Measurements from ENCODE around the gene MRPL9. TPM values are rescaled to one million over a fixed set of nuclear protein-coding genes. Genes with fewer than 3 reads are reported as not detected.
"Not testable (repeated sequence)": the region's sequence is repeated elsewhere in the genome, so short reads cannot be mapped to it uniquely, and the experiment has no call there.

Gene MRPL9
- total RNA-seq, 4 donors from 2014 or later: 38.8 to 53.4 (median 46.8) TPM

GRCh38 chr1:151756291-151756690 lies 7.0 kb downstream of the MRPL9 start:
- no peak for ATAC-seq (ENCODE audit: low FRiP score)
- no peak for DNase-seq (ENCODE audit: low spot score)
- no peak for TF ChIP-seq CTCF (IDR thresholded peaks at IDR 0.05)

DNA sequence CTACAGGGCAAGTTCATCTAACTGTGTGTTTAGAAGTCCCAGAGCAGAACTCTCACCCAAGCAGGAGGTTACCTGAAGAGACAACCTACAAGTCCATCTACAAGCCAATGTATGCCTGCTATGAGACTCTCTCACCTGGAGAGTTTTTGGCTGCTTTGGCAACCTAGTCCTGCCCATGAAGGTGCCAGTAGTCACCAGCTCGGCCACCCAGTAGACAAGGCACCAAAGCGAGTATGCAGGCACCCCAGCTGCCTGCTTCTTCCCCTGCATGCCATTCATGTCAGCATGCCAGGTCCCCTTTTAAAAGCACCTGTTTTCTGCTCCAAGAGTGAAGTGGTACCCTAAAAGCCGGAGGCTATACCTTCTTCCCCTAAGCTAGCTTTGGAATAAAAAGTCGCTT lies 21.8 kb downstream of the MRPL9 start:
- ATAC-seq (ENCODE audit: low FRiP score): no peak
- no peak for TF ChIP-seq CTCF (IDR thresholded peaks at IDR 0.05)
- DNase-seq (ENCODE audit: low spot score): no peak

- no peak for TF ChIP-seq CTCF (IDR thresholded peaks at IDR 0.05)
- DNase-seq (ENCODE audit: low spot score) (no peak), ATAC-seq (ENCODE audit: low FRiP score) (peak; percentile 69)
These were observed 23.5 kb downstream of the MRPL9 start for GRCh38 chr1:151739590-151740355.

DNA sequence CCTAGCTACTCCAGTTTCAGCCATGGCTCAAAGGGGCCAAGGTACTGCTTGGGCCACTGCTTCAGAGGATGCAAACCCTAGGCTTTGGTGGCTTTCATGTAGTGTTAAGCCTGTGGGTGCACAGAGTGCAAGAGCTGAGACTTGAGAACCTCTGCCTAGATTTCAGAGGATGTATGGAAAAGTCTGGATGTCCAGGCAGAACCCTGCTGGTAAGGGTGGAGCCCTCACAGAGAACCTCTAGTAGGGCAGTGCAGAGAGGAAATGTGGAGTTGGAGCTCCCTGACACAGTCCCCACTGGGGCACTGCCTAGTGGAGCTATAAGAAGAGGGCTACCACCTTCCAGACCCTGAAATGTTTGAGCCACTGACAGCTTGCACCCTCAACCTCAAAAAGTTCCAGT lies 25.8 kb downstream of the MRPL9 start:
- no peak for TF ChIP-seq CTCF (IDR thresholded peaks at IDR 0.05)
- ATAC-seq (ENCODE audit: low FRiP score) (no peak), DNase-seq (ENCODE audit: low spot score) (no peak)

- ATAC-seq (ENCODE audit: low FRiP score) (no peak), DNase-seq (ENCODE audit: low spot score) (no peak)
- no peak for TF ChIP-seq CTCF (IDR thresholded peaks at IDR 0.05)
These were observed 26.3 kb downstream of the MRPL9 start for GRCh38 chr1:151737026-151737425.

GRCh38 chr1:151733995-151734394 lies 29.3 kb downstream of the MRPL9 start:
- not testable (repeated sequence) for ATAC-seq (ENCODE audit: low FRiP score); DNase-seq (ENCODE audit: low spot score)

- ATAC-seq (ENCODE audit: low FRiP score) (no peak), DNase-seq (ENCODE audit: low spot score) (no peak)
- TF ChIP-seq CTCF (IDR thresholded peaks at IDR 0.05): no peak
These were observed 30.2 kb downstream of the MRPL9 start for GRCh38 chr1:151733126-151733525.

All from omental fat pad (tissue), 4 donors.